ENCODE data around the gene ECE2.
"Not testable (repeated sequence)": the region's sequence is repeated elsewhere in the genome, so short reads cannot be mapped to it uniquely, and the experiment has no call there.

Gene ECE2

GRCh38 chr3:184267249-184267648 lies 8.6 kb upstream of the ECE2 start:
- DNase-seq (ENCODE audit: low spot score) = not testable (repeated sequence)

GRCh38 chr3:184272269-184272668 lies 3.6 kb upstream of the ECE2 start:
- DNase-seq (ENCODE audit: low spot score) = no peak

- no peak for DNase-seq (ENCODE audit: low spot score)
These were observed 481 bp upstream of the ECE2 start for GRCh38 chr3:184275381-184275701.

GRCh38 chr3:184277366-184277765 lies 1.5 kb downstream of the ECE2 start:
- no peak for DNase-seq (ENCODE audit: low spot score)

- DNase-seq (ENCODE audit: low spot score) = no peak
These were observed 7.1 kb downstream of the ECE2 start for GRCh38 chr3:184282941-184283340.

GRCh38 chr3:184283681-184284080 lies 7.9 kb downstream of the ECE2 start:
- no peak for DNase-seq (ENCODE audit: low spot score)

GRCh38 chr3:184284696-184285095 lies 8.9 kb downstream of the ECE2 start:
- peak; percentile 83 for DNase-seq (ENCODE audit: low spot score)

GRCh38 chr3:184289426-184289938 lies 13.7 kb downstream of the ECE2 start:
- DNase-seq (ENCODE audit: low spot score) = peak; percentile 72

- DNase-seq (ENCODE audit: low spot score) = no peak
These were observed 14.5 kb downstream of the ECE2 start for GRCh38 chr3:184290331-184290730.

- DNase-seq (ENCODE audit: low spot score) = no peak
These were observed 15.4 kb downstream of the ECE2 start for GRCh38 chr3:184291044-184291737.

- no peak for DNase-seq (ENCODE audit: low spot score)
These were observed 16.1 kb downstream of the ECE2 start for GRCh38 chr3:184291738-184292445.

GRCh38 chr3:184295771-184296170 lies 19.9 kb downstream of the ECE2 start:
- DNase-seq (ENCODE audit: low spot score) = no peak

GRCh38 chr3:184296616-184297015 lies 20.8 kb downstream of the ECE2 start:
- no peak for DNase-seq (ENCODE audit: low spot score)

- DNase-seq (ENCODE audit: low spot score) = peak; percentile 95
These were observed 23.1 kb downstream of the ECE2 start, which contains the start of gene PSMD2 for GRCh38 chr3:184298759-184299487. TSS of gene PSMD2 (plus strand) at chr3:184299241. CDS start at chr3:184299267, 26 bp downstream.

GRCh38 chr3:184299488-184300377 lies 23.9 kb downstream of the ECE2 start:
- peak; percentile 25 for DNase-seq (ENCODE audit: low spot score)

GRCh38 chr3:184300378-184300720 lies 24.5 kb downstream of the ECE2 start:
- no peak for DNase-seq (ENCODE audit: low spot score)

- DNase-seq (ENCODE audit: low spot score) = peak; percentile 36
These were observed 29.8 kb downstream of the ECE2 start for GRCh38 chr3:184305577-184305976.

- DNase-seq (ENCODE audit: low spot score) = no peak
These were observed 30.6 kb downstream of the ECE2 start for GRCh38 chr3:184306341-184306972.

- DNase-seq (ENCODE audit: low spot score) = no peak
These were observed 32.1 kb downstream of the ECE2 start for GRCh38 chr3:184307915-184308314.

GRCh38 chr3:184308744-184309143 lies 32.9 kb downstream of the ECE2 start:
- DNase-seq (ENCODE audit: low spot score) = no peak

GRCh38 chr3:184311633-184312032 lies 35.8 kb downstream of the ECE2 start:
- DNase-seq (ENCODE audit: low spot score) = no peak

GRCh38 chr3:184314363-184314699 lies 38.5 kb downstream of the ECE2 start, which contains the start of gene EIF4G1:
TSS of gene EIF4G1 (plus strand) at chr3:184314606. CDS start at chr3:184315797, 1,191 bp downstream.
- peak; percentile 93 for DNase-seq (ENCODE audit: low spot score)

Data from SW480 (cell line).